HepG2 (cell line): ENCODE results near the gene VPS13C. TPM values are rescaled to one million over a fixed set of nuclear protein-coding genes. Genes with fewer than 3 reads are reported as not detected.
A peak's percentile ranks its signal among the peaks of the same experiment; 100 is the strongest.

Source experiments
- AKAP8 ChIP-seq: sonication (generic); formaldehyde crosslinking; IDR thresholded peaks from 2 replicates; pipeline ENCODE4 v1.5.1; 2020; ENCODE audit warnings: mild to moderate bottlenecking, missing genetic modification reagents
- BRCA1 ChIP-seq: sonication (generic); formaldehyde crosslinking; IDR thresholded peaks from 2 replicates; pipeline ENCODE4 v1.4.0; 2020; ENCODE audit warnings: missing genetic modification reagents
- EEA1 ChIP-seq: sonication (generic); formaldehyde crosslinking; IDR thresholded peaks from 2 replicates; pipeline ENCODE4 v1.5.1; 2020; ENCODE audit warnings: mild to moderate bottlenecking, missing genetic modification reagents, borderline replicate concordance
- EZH2 ChIP-seq: conservative IDR thresholded peaks from 2 replicates; pipeline ENCODE4 v1.6.1; 2012; ENCODE audit warnings: mild to moderate bottlenecking, low read depth, low read length, moderate library complexity
- HCFC1 ChIP-seq: fragments of 150-350 bp; IDR thresholded peaks from 2 replicates; pipeline ENCODE4 v1.6.1; 2014; ENCODE audit warnings: low read depth, low read length
- HMG20B ChIP-seq: conservative IDR thresholded peaks from 2 replicates; pipeline ENCODE4 v1.6.1; 2016; ENCODE audit warnings: missing genetic modification reagents, missing compliant biosample characterization
- IRF9 ChIP-seq: sonication (generic); formaldehyde crosslinking; IDR thresholded peaks from 2 replicates; pipeline ENCODE4 v1.8.0; 2022; ENCODE audit warnings: missing genetic modification reagents, mild to moderate bottlenecking, borderline replicate concordance
- KAT7 ChIP-seq: IDR thresholded peaks from 2 replicates; pipeline ENCODE4 v1.6.1; 2018; ENCODE audit warnings: borderline replicate concordance, missing compliant biosample characterization
- NR3C1 ChIP-seq: sonication (generic); formaldehyde crosslinking; IDR thresholded peaks from 2 replicates; pipeline ENCODE4 v1.4.0; 2020; ENCODE audit warnings: missing genetic modification reagents
- ONECUT2 ChIP-seq: sonication (generic); formaldehyde crosslinking; IDR thresholded peaks from 2 replicates; pipeline ENCODE4 v1.4.0; 2020; ENCODE audit warnings: missing genetic modification reagents
- SETDB1 ChIP-seq: sonication (generic); formaldehyde crosslinking; IDR thresholded peaks from 2 replicates; pipeline ENCODE4 v1.5.1; 2020; ENCODE audit warnings: missing genetic modification reagents, mild to moderate bottlenecking, borderline replicate concordance
- SMARCE1 ChIP-seq: fragments of 450-650 bp; IDR thresholded peaks from 2 replicates; pipeline ENCODE4 v1.6.1; 2017; ENCODE audit warnings: borderline replicate concordance
- STAT5B ChIP-seq: sonication (generic); formaldehyde crosslinking; IDR thresholded peaks from 2 replicates; pipeline ENCODE4 v1.4.0; 2020; ENCODE audit warnings: missing genetic modification reagents
- THRA ChIP-seq: sonication (generic); formaldehyde crosslinking; IDR thresholded peaks from 2 replicates; pipeline ENCODE4 v1.4.0; 2020; ENCODE audit warnings: missing genetic modification reagents, borderline replicate concordance
- TOE1 ChIP-seq: sonication (generic); formaldehyde crosslinking; IDR thresholded peaks from 2 replicates; pipeline ENCODE4 v1.4.0; 2020; ENCODE audit warnings: mild to moderate bottlenecking, missing genetic modification reagents
- ZBTB7B ChIP-seq: sonication (generic); formaldehyde crosslinking; IDR thresholded peaks from 2 replicates; pipeline ENCODE4 v1.4.0; 2020; ENCODE audit warnings: missing genetic modification reagents
- ZKSCAN1 ChIP-seq: fragments of 150-350 bp; IDR thresholded peaks from 2 replicates; pipeline ENCODE4 v1.6.1; 2014; ENCODE audit warnings: low read length
- ZNF17 ChIP-seq: sonication (generic); formaldehyde crosslinking; IDR thresholded peaks from 2 replicates; pipeline ENCODE4 v1.5.0; 2020; ENCODE audit warnings: mild to moderate bottlenecking, missing genetic modification reagents
- ZNF292 ChIP-seq: sonication (generic); formaldehyde crosslinking; IDR thresholded peaks from 2 replicates; pipeline ENCODE4 v1.8.1; 2022; ENCODE audit warnings: mild to moderate bottlenecking, low read depth, missing genetic modification reagents, borderline replicate concordance
- ZNF317 ChIP-seq: sonication (generic); formaldehyde crosslinking; IDR thresholded peaks from 2 replicates; pipeline ENCODE4 v1.5.0; 2020; ENCODE audit warnings: mild to moderate bottlenecking, missing genetic modification reagents
- ZSCAN31 ChIP-seq: sonication (generic); formaldehyde crosslinking; IDR thresholded peaks from 2 replicates; pipeline ENCODE4 v1.5.0; 2020; ENCODE audit warnings: low read depth, mild to moderate bottlenecking, missing genetic modification reagents
- polyA plus RNA-seq, 8 experiments: library from polyadenylated mRNA; depleted of rRNA in 3 of 8; stranded (reverse) in 7 of 8; unstranded in 1 of 8; fragments of >200 nt; fragmentation: Illumina TruSeq in 4 of 8; extraction: Trizol in 4 of 8; gene quantifications; 2 replicates each; pipeline versions ENCODE4 v1.2.1 to v1.2.3, GENCODE V29; 2011 to 2016; ENCODE audit warnings: low read depth in 4 of 8, missing spikeins in 1 of 8, mixed read lengths in 1 of 8; ENCODE audit not compliant: insufficient read depth in 1 of 8
- total RNA-seq, 5 experiments: library from RNA; depleted of rRNA; stranded (reverse); fragments of >200 nt; fragmentation: Illumina TruSeq; extraction: Trizol; gene quantifications; 2 replicates each; pipeline ENCODE4 v1.2.3, GENCODE V29; 2016; ENCODE audit warnings: low read depth in 1 of 5
- TF ChIP-seq, protein P1 (sequence below): sonication (generic); formaldehyde crosslinking; IDR thresholded peaks from 2 replicates; pipeline ENCODE4 v1.5.1; 2020; ENCODE audit warnings: missing genetic modification reagents, mild to moderate bottlenecking, borderline replicate concordance
- TF ChIP-seq, protein P2 (sequence below): sonication (generic); formaldehyde crosslinking; IDR thresholded peaks from 2 replicates; pipeline ENCODE4 v1.5.0; 2020; ENCODE audit warnings: mild to moderate bottlenecking, missing genetic modification reagents, borderline replicate concordance
- TF ChIP-seq, protein P3 (sequence below): IDR thresholded peaks from 2 replicates; pipeline ENCODE4 v1.6.1; 2016; ENCODE audit warnings: mild to moderate bottlenecking, missing biosample characterization, missing genetic modification reagents

The VPS13C gene
- total and polyA plus RNA-seq, 2 of the 13 experiments (the other 11 are each of a cell fraction or from before 2014, with no cell fraction given): 10.9 to 26.8 TPM

DNA sequence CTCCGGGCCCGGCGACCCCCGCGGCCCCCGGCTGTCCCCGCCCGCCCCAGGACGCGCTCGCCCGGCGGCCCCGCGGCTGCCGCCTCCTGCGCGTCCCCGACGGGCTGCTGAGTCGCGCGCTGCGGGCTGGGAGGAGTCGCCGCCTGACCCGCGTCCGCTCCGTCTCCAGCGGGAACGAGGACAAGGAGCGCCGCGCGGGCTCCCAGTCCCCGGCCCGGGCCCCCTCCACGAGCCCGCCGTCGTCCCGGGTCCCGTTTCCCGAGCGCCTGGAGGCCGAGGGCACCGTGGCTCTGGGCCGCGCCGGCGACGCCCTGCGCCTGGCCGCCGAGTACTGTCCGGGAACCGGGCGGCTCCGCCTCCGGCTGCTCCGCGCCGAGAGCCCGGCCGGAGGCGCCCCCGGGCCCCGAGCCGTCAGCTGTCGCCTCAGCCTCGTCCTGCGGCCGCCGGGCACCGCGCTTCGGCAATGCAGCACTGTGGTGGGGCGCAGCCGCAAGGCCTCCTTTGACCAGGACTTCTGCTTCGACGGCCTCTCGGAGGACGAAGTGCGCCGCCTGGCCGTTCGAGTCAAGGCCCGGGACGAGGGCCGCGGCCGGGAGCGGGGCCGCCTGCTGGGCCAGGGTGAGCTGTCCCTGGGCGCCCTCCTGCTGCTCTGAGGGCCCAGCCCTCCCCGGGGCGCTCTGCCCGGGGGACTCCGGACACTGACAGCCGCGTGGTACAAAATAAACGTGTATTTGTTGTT, 8.0 kb upstream of the VPS13C start (continued):
- TF ChIP-seq THRA (CRISPR knock-in tag): 0 out of 2 replicates have a peak, but pooled peaks have one; percentile 34
- TF ChIP-seq HCFC1: no peak
- no peak for TF ChIP-seq ZNF292 (CRISPR knock-in tag)
- TF ChIP-seq TOE1: no peak
- no peak for TF ChIP-seq SMARCE1
- TF ChIP-seq KAT7 (CRISPR knock-in tag): no peak
- no peak for TF ChIP-seq AKAP8 (CRISPR knock-in tag)
- no peak for TF ChIP-seq NR3C1
- TF ChIP-seq ONECUT2 (CRISPR knock-in tag): no peak
- TF ChIP-seq, protein P1, sequence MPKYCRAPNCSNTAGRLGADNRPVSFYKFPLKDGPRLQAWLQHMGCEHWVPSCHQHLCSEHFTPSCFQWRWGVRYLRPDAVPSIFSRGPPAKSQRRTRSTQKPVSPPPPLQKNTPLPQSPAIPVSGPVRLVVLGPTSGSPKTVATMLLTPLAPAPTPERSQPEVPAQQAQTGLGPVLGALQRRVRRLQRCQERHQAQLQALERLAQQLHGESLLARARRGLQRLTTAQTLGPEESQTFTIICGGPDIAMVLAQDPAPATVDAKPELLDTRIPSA (CRISPR knock-in tag): no peak
- peak; percentile 37; the same call in 1 of the 2 replicates for TF ChIP-seq ZSCAN31 (CRISPR knock-in tag)
- no peak for TF ChIP-seq ZKSCAN1
- TF ChIP-seq ZBTB7B (CRISPR knock-in tag): peak; percentile 39; the same call in 1 of the 2 replicates
- no peak for TF ChIP-seq ZNF317 (CRISPR knock-in tag)
- no peak for TF ChIP-seq STAT5B (CRISPR knock-in tag)
- no peak for TF ChIP-seq ZNF17 (CRISPR knock-in tag)
- TF ChIP-seq EZH2: no peak
- TF ChIP-seq BRCA1: no peak
- TF ChIP-seq, protein P2, sequence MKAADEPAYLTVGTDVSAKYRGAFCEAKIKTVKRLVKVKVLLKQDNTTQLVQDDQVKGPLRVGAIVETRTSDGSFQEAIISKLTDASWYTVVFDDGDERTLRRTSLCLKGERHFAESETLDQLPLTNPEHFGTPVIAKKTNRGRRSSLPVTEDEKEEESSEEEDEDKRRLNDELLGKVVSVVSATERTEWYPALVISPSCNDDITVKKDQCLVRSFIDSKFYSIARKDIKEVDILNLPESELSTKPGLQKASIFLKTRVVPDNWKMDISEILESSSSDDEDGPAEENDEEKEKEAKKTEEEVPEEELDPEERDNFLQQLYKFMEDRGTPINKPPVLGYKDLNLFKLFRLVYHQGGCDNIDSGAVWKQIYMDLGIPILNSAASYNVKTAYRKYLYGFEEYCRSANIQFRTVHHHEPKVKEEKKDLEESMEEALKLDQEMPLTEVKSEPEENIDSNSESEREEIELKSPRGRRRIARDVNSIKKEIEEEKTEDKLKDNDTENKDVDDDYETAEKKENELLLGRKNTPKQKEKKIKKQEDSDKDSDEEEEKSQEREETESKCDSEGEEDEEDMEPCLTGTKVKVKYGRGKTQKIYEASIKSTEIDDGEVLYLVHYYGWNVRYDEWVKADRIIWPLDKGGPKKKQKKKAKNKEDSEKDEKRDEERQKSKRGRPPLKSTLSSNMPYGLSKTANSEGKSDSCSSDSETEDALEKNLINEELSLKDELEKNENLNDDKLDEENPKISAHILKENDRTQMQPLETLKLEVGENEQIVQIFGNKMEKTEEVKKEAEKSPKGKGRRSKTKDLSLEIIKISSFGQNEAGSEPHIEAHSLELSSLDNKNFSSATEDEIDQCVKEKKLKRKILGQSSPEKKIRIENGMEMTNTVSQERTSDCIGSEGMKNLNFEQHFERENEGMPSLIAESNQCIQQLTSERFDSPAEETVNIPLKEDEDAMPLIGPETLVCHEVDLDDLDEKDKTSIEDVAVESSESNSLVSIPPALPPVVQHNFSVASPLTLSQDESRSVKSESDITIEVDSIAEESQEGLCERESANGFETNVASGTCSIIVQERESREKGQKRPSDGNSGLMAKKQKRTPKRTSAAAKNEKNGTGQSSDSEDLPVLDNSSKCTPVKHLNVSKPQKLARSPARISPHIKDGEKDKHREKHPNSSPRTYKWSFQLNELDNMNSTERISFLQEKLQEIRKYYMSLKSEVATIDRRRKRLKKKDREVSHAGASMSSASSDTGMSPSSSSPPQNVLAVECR: peak; percentile 22; the same call in 1 of the 2 replicates
- no peak for TF ChIP-seq EEA1 (CRISPR knock-in tag)
- TF ChIP-seq, protein P3, sequence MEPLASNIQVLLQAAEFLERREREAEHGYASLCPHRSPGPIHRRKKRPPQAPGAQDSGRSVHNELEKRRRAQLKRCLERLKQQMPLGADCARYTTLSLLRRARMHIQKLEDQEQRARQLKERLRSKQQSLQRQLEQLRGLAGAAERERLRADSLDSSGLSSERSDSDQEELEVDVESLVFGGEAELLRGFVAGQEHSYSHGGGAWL (CRISPR knock-in tag): peak; percentile 84
- no peak for TF ChIP-seq SETDB1 (CRISPR knock-in tag)
- no peak for TF ChIP-seq IRF9 (CRISPR knock-in tag)
- no peak for TF ChIP-seq HMG20B (CRISPR knock-in tag)
